IMR-90 (cell line): ENCODE results near the gene CFAP298. TPM values are rescaled to one million over a fixed set of nuclear protein-coding genes. Genes with fewer than 3 reads are reported as not detected.

Experiments
- ATAC-seq: fragments of 200-7000 bp; cut with Tn5 transposase; 2 replicates; pipeline ENCODE4 v1.9.1; 2020; ENCODE audit warnings: low read depth, mild to moderate bottlenecking, moderate library complexity
- BruUV-seq: library from RNA; stranded (reverse); fragments of 400-500 nt; replicated peaks from 2 replicates; lab custom pipeline; 2021; lab: Mats Ljungman, UMichigan
- CTCF ChIA-PET: fragments of 300-600 bp; formaldehyde crosslinking; extraction: SDS; loops from one replicate; lab custom pipeline; 2021; ENCODE audit warnings: antibody characterized with exemption; lab: Yijun Ruan, JAX
- POLR2A ChIA-PET: fragments of 300-600 bp; sonication (Branson Sonifier 250); formaldehyde crosslinking; loops from one replicate; lab custom pipeline; 2022; ENCODE audit warnings: antibody characterized with exemption; ENCODE audit not compliant: unreplicated experiment; lab: Charles Lee
- DNase-seq: peaks from one replicate; pipeline ENCODE4 v3.0.0; 2013
- H2AFZ ChIP-seq: replicated peaks from 2 replicates; pipeline ENCODE3; 2013; ENCODE audit warnings: low read length, mild to moderate bottlenecking; ENCODE audit not compliant: poor library complexity
- H2AK5ac ChIP-seq: 2 replicates; pipeline ENCODE4 v1.6.1; 2013; ENCODE audit warnings: low read depth, low read length, inconsistent platforms
- H2AK9ac ChIP-seq: replicated peaks from 2 replicates; pipeline ENCODE3; 2013; ENCODE audit warnings: mild to moderate bottlenecking, low read depth, low read length, moderate library complexity; ENCODE audit not compliant: poor library complexity
- H2BK120ac ChIP-seq: 2 replicates; pipeline ENCODE4 v1.6.1; 2013; ENCODE audit warnings: low read depth, low read length, inconsistent platforms
- H2BK15ac ChIP-seq: 3 replicates; pipeline ENCODE4 v1.6.1; 2013; ENCODE audit warnings: low read depth, low read length, inconsistent platforms
- H2BK20ac ChIP-seq: 2 replicates; pipeline ENCODE4 v1.6.1; 2013; ENCODE audit warnings: low read depth, mild to moderate bottlenecking, inconsistent platforms, low read length, moderate library complexity
- H2BK5ac ChIP-seq: 2 replicates; pipeline ENCODE4 v1.6.1; 2013; ENCODE audit warnings: mild to moderate bottlenecking, low read depth, low read length, inconsistent platforms; ENCODE audit not compliant: poor library complexity, severe bottlenecking
- H3K14ac ChIP-seq: replicated peaks from 2 replicates; pipeline ENCODE4 v1.6.1; 2013; ENCODE audit warnings: low read depth, low read length, inconsistent platforms
- H3K18ac ChIP-seq: 2 replicates; pipeline ENCODE4 v1.6.1; 2013; ENCODE audit warnings: low read depth, low read length, control low read depth
- H3K23ac ChIP-seq: 2 replicates; pipeline ENCODE4 v1.6.1; 2013; ENCODE audit warnings: low read depth, low read length, inconsistent platforms
- H3K27ac ChIP-seq: 2 replicates; pipeline ENCODE4 v1.5.1; 2013; ENCODE audit warnings: mild to moderate bottlenecking, control low read depth, low read length; ENCODE audit not compliant: insufficient read depth
- H3K27me3 ChIP-seq: 2 replicates; pipeline ENCODE4 v1.6.1; 2013; ENCODE audit warnings: low read length; ENCODE audit not compliant: control insufficient read depth, insufficient read depth
- H3K36me3 ChIP-seq: 2 replicates; pipeline ENCODE4 v1.6.1; 2013; ENCODE audit warnings: low read length, mixed read lengths; ENCODE audit not compliant: control insufficient read depth, insufficient read depth
- H3K4ac ChIP-seq: 2 replicates; pipeline ENCODE4 v1.6.1; 2013; ENCODE audit warnings: low read depth, low read length, inconsistent platforms
- H3K4me1 ChIP-seq: 2 replicates; pipeline ENCODE4 v1.6.1; 2013; ENCODE audit warnings: low read length, mixed read lengths; ENCODE audit not compliant: control insufficient read depth, insufficient read depth
- H3K4me2 ChIP-seq: 2 replicates; pipeline ENCODE4 v1.6.1; 2013; ENCODE audit warnings: low read depth, mild to moderate bottlenecking, control low read depth, low read length, moderate library complexity
- H3K4me3 ChIP-seq: 2 replicates; pipeline ENCODE4 v1.5.1; 2013; ENCODE audit warnings: low read depth, mild to moderate bottlenecking, control low read depth, low read length, moderate library complexity; ENCODE audit not compliant: insufficient read depth
- H3K56ac ChIP-seq: 2 replicates; pipeline ENCODE4 v1.6.1; 2013; ENCODE audit warnings: low read length, inconsistent platforms; ENCODE audit not compliant: insufficient read depth; ENCODE audit errors: extremely low read depth
- H3K79me1 ChIP-seq, 2 experiments: 2 replicates each; pipeline ENCODE4 v1.6.1; 2013; ENCODE audit warnings: low read length in 2 of 2, inconsistent platforms in 1 of 2, low read depth in 1 of 2
- H3K9ac ChIP-seq: 2 replicates; pipeline ENCODE4 v1.6.1; 2013; ENCODE audit warnings: low read depth, low read length, control low read depth
- H3K9me1 ChIP-seq: 2 replicates; pipeline ENCODE4 v1.6.1; 2013; ENCODE audit warnings: low read length, inconsistent platforms; ENCODE audit not compliant: insufficient read depth
- H3K9me3 ChIP-seq: 2 replicates; pipeline ENCODE4 v1.6.1; 2013; ENCODE audit warnings: low read length; ENCODE audit not compliant: control insufficient read depth, insufficient read depth
- H4K20me1 ChIP-seq: 2 replicates; pipeline ENCODE4 v1.6.1; 2013; ENCODE audit warnings: low read length, inconsistent platforms; ENCODE audit not compliant: insufficient read depth
- H4K5ac ChIP-seq: 2 replicates; pipeline ENCODE4 v1.6.1; 2013; ENCODE audit warnings: mild to moderate bottlenecking, low read depth, low read length, control low read depth
- H4K8ac ChIP-seq, 2 experiments: 2 replicates each; pipeline ENCODE4 v1.6.1; 2013; ENCODE audit warnings: low read depth in 2 of 2, low read length in 2 of 2, control low read depth in 1 of 2, inconsistent platforms in 1 of 2
- H4K91ac ChIP-seq: 2 replicates; pipeline ENCODE4 v1.6.1; 2013; ENCODE audit warnings: low read depth, low read length, inconsistent platforms; ENCODE audit not compliant: insufficient read depth
- BHLHE40 ChIP-seq: fragments of 150-350 bp; IDR thresholded peaks from 2 replicates; pipeline ENCODE4 v1.6.1; 2016; ENCODE audit warnings: mild to moderate bottlenecking, low read depth, low read length
- CHD1 ChIP-seq: IDR thresholded peaks from 2 replicates; pipeline ENCODE4 v1.6.1; 2012; ENCODE audit warnings: low read depth, low read length, improper control_type of control experiment
- FOS ChIP-seq: fragments of 150-350 bp; IDR thresholded peaks from 2 replicates; pipeline ENCODE4 v1.6.1; 2016; ENCODE audit warnings: low read depth, low read length
- MAFK ChIP-seq: IDR thresholded peaks from 2 replicates; pipeline ENCODE4 v1.6.1; 2012; ENCODE audit warnings: low read depth, low read length, improper control_type of control experiment
- MAZ ChIP-seq: IDR thresholded peaks from 2 replicates; pipeline ENCODE4 v1.6.1; 2012; ENCODE audit warnings: low read depth, mild to moderate bottlenecking, low read length, improper control_type of control experiment, moderate library complexity, borderline replicate concordance
- MXI1 ChIP-seq: IDR thresholded peaks from 2 replicates; pipeline ENCODE4 v1.6.1; 2012; ENCODE audit warnings: low read depth, mild to moderate bottlenecking, low read length, moderate library complexity, borderline replicate concordance
- POLR2A ChIP-seq: IDR thresholded peaks from 2 replicates; pipeline ENCODE4 v1.6.1; 2012; ENCODE audit warnings: mild to moderate bottlenecking, low read depth, low read length
- RAD21 ChIP-seq: IDR thresholded peaks from 2 replicates; pipeline ENCODE4 v1.6.1; 2012; ENCODE audit warnings: low read length, improper control_type of control experiment
- RCOR1 ChIP-seq: IDR thresholded peaks from 2 replicates; pipeline ENCODE4 v1.6.1; 2012; ENCODE audit warnings: mild to moderate bottlenecking, low read length, improper control_type of control experiment; ENCODE audit not compliant: insufficient replicate concordance
- SMC3 ChIP-seq: fragments of 150-350 bp; IDR thresholded peaks from 2 replicates; pipeline ENCODE4 v1.6.1; 2016; ENCODE audit warnings: low read depth, mild to moderate bottlenecking, antibody characterized with exemption, low read length, moderate library complexity
- WGBS, 2 experiments: methylation state at CpG; one replicate each; pipeline versions ENCODE4 v1.1.5 to v1.1.7; 2013; ENCODE audit warnings: missing lambda C conversion rate in 2 of 2; ENCODE audit not compliant: insufficient read length in 1 of 2; ENCODE audit errors: extremely low coverage in 2 of 2; 5-methylcytosine and 5-hydroxymethylcytosine counted together
- dilution Hi-C: fragments of 300-500 bp; cut with HindIII; formaldehyde crosslinking; loops from one replicate; pipeline ENCODE4 v1.14.3; 2018; ENCODE audit warnings: low sequenced_read_pairs; ENCODE audit not compliant: unreplicated experiment
- in situ Hi-C: fragments of 300-500 bp; cut with MboI; formaldehyde crosslinking; loops from 3 replicates; pipeline ENCODE4 v1.14.3; 2019; ENCODE audit warnings: low sequenced_read_pairs, inconsistent platforms, mixed read lengths
- intact Hi-C: fragments of 100-400 bp; cut with micrococcal nuclease; formaldehyde crosslinking; loops from 2 replicates; pipeline ENCODE4 v1.10.0; 2022
- polyA plus RNA-seq, 3 experiments: library from polyadenylated mRNA; depleted of rRNA; stranded (reverse); fragments of >200 nt; gene quantifications; 2 replicates each; pipeline ENCODE4 v1.2.3, GENCODE V29; 2012; ENCODE audit warnings: low replicate concordance in 1 of 3
- total RNA-seq: library from RNA; depleted of rRNA; stranded (reverse); fragments of >200 nt; gene quantifications from 2 replicates; pipeline ENCODE4 v1.2.3, GENCODE V29; 2012

Gene CFAP298
- total and polyA plus RNA-seq, 2 of the 4 experiments (the other 2 are of a cell fraction) = 8.1 to 25.7 TPM

GRCh38 chr21:32605469-32605868 lies 6.7 kb downstream of the CFAP298 start:
- H4K91ac ChIP-seq = no peak overlapping the region
- no peak overlapping the region for H3K27ac ChIP-seq
- POLR2A ChIA-PET = no interaction called here
- no peak overlapping the region for H3K14ac ChIP-seq
- H3K9me3 ChIP-seq = no peaks in the 10 kb centered on the region
- H2BK120ac ChIP-seq = no peak overlapping the region
- H3K4me1 ChIP-seq = no peaks in the 10 kb centered on the region
- no peak overlapping the region for H2AK9ac ChIP-seq
- peaks cover 10 to 13% of the 10 kb centered on the region in 2 experiments for H3K79me1 ChIP-seq
- no peak overlapping the region for H4K5ac ChIP-seq
- H3K27me3 ChIP-seq = no peaks in the 10 kb centered on the region
- no peaks in the 10 kb centered on the region for H3K9me1 ChIP-seq
- no peak overlapping the region for H2AFZ ChIP-seq
- H3K4ac ChIP-seq = no peak overlapping the region
- CTCF ChIA-PET = no interaction called here
- WGBS, 2 experiments = 94% methylated on average over 3 of the region's 8 CpGs; no CpG with 5 or more reads in 1 of the 2 experiments
- H3K18ac ChIP-seq = no peak overlapping the region
- no peak overlapping the region for H2AK5ac ChIP-seq
- H2BK20ac ChIP-seq = no peak overlapping the region
- no peak for DNase-seq
- H3K9ac ChIP-seq = no peak overlapping the region
- TF ChIP-seq MAZ (no peak), FOS (no peak), MAFK (no peak), RCOR1 (no peak), BHLHE40 (no peak), MXI1 (no peak), SMC3 (no peak), CHD1 (no peak), RAD21 (no peak), POLR2A (no peak)
- intact Hi-C loops = no loop called here
- BruUV-seq = no TSS peak
- H4K20me1 ChIP-seq = 0 out of 2 replicates have a peak, but pooled peaks cover 4% of the 10 kb centered on the region
- H3K36me3 ChIP-seq = peaks cover 40% of the 10 kb centered on the region
- H3K23ac ChIP-seq = no peak overlapping the region
- H2BK5ac ChIP-seq = no peak overlapping the region
- dilution Hi-C loops = no loop called here
- no peak overlapping the region for H2BK15ac ChIP-seq
- no peak overlapping the region for H4K8ac ChIP-seq
- no peak overlapping the region for H3K4me2 ChIP-seq
- in situ Hi-C loops = no loop called here
- H3K4me3 ChIP-seq = no peak overlapping the region
- no peak overlapping the region for H3K56ac ChIP-seq
- no peak for ATAC-seq
